ENCODE results near the gene CREB3.

GRCh38 chr9:35703906-35704672 lies 28.4 kb upstream of the CREB3 start:
- TF ChIP-seq CTCF (IDR thresholded peaks at IDR 0.05): no peak
- no peak for TF ChIP-seq POLR2A (IDR thresholded peaks at IDR 0.05)

All from adrenal gland (tissue), 5 donors.